ENCODE data around the gene OBSCN. TPM values are rescaled to one million over a fixed set of nuclear protein-coding genes. Genes with fewer than 3 reads are reported as not detected.

Gene OBSCN
- total and polyA plus RNA-seq, 11 donors = 155 to 524 (median 354) TPM

DNA sequence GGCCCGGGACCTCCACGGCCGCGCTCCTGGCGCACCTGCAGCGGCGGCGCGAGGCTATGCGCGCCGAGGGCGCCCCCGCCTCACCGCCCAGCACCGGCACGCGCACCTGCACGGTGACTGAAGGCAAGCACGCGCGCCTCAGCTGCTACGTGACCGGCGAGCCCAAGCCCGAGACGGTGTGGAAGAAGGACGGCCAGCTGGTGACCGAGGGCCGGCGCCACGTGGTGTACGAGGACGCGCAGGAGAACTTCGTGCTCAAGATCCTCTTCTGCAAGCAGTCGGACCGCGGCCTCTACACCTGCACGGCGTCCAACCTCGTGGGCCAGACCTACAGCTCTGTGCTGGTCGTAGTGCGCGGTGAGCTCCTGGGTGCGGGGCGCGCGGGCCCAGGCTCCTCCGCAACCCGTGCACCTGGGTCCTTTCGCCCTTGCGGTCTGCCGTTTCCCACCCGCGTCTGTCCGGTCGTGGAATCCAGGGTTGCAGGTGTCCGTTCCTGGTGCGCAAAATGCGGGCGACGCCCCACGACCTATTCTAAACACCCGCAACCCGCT lies 4.6 kb downstream of the OBSCN start:
- Histone ChIP-seq H3K27ac (peak overlapping the region in 4 of 12 donors; percentile 12 to 99 (median 28)), H3K4me3 (peak overlapping the region in 9 of 12 donors; percentile 39 to 62 (median 48)), H3K9me3 (no peaks in the 10 kb centered on the region), H3K4me1 (peaks cover 0 to 60% (median 21%) of the 10 kb centered on the region in 12 donors), H3K36me3 (peaks cover 0 to 40% (median 13%) of the 10 kb centered on the region in 9 donors), H3K27me3 (peaks cover 0 to 10% (median 0%) of the 10 kb centered on the region in 9 donors)
- 25 to 43% (median 35%) methylated on average over 19 to 66 of the region's 66 CpGs for WGBS, 4 donors
- TF ChIP-seq, protein P1, sequence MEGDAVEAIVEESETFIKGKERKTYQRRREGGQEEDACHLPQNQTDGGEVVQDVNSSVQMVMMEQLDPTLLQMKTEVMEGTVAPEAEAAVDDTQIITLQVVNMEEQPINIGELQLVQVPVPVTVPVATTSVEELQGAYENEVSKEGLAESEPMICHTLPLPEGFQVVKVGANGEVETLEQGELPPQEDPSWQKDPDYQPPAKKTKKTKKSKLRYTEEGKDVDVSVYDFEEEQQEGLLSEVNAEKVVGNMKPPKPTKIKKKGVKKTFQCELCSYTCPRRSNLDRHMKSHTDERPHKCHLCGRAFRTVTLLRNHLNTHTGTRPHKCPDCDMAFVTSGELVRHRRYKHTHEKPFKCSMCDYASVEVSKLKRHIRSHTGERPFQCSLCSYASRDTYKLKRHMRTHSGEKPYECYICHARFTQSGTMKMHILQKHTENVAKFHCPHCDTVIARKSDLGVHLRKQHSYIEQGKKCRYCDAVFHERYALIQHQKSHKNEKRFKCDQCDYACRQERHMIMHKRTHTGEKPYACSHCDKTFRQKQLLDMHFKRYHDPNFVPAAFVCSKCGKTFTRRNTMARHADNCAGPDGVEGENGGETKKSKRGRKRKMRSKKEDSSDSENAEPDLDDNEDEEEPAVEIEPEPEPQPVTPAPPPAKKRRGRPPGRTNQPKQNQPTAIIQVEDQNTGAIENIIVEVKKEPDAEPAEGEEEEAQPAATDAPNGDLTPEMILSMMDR (IDR thresholded peaks at IDR 0.05) = no peak
- TF ChIP-seq POLR2A (IDR thresholded peaks at IDR 0.05) = no peak
- intact Hi-C loops (cut with DNase I) = loop anchor here in 1 of 10 donors (10.0 kb wide), 1 partner anchor 242 kb away; a partner anchor contains a TSS
- ATAC-seq (no peak), DNase-seq (peak in 1 of 5 donors; percentile 58)

DNA sequence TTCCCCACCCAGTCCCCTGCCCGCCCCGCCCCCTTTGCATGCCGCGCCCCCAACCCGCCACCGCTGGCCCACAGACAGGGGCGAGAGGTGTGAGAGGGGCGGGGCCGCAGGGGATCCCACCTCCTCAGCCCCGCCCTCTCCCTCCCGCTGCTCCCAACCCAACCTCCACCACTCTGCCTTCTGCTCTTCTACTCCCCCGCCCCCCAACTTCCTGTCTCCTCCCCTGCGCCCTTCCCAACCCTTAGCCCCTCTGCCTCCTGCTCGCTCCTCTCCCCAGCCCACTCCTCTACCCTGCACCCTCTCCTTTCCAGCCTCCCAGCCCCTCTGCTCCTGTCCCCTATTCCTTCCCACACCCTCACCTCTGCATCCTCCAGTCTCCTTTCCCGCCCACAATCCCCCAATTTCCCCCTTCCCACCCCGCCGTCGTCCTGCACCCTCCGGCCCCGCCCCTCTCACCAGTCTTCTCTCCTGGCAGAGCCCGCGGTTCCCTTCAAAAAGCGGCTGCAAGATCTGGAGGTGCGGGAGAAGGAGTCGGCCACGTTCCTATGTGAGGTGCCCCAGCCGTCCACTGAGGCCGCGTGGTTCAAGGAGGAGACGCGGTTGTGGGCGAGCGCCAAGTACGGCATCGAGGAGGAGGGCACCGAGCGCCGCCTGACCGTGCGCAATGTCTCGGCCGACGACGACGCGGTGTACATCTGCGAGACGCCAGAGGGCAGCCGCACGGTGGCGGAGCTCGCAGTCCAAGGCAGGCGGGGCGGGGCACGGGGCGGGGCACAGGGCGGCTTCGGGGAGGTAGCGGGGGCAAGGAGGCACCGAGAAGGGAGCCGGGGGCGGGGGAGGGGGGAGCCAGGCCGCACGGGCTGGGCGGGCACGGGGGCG lies 5.4 kb downstream of the OBSCN start:
- H3K27me3 ChIP-seq = peaks cover 0 to 10% (median 0%) of the 10 kb centered on the region in 9 donors
- ATAC-seq (peak; percentile 43 to 68 (median 64)), DNase-seq (peak; percentile 81 to 93 (median 87))
- H3K9me3 ChIP-seq = no peaks in the 10 kb centered on the region
- WGBS, 4 donors = 5 to 8% (median 6%) methylated on average over 42 to 67 of the region's 67 CpGs
- no peak for TF ChIP-seq POLR2A (IDR thresholded peaks at IDR 0.05)
- TF ChIP-seq, protein P1 (IDR thresholded peaks at IDR 0.05) = peak in 11 of 12 donors; percentile 27 to 59 (median 46)
- H3K27ac ChIP-seq = peak overlapping the region in 6 of 12 donors; percentile 22 to 99 (median 54)
- peak overlapping the region in 11 of 12 donors; percentile 24 to 62 (median 47) for H3K4me3 ChIP-seq
- H3K4me1 ChIP-seq = peaks cover 0 to 58% (median 20%) of the 10 kb centered on the region in 12 donors
- H3K36me3 ChIP-seq = peaks cover 0 to 45% (median 21%) of the 10 kb centered on the region in 9 donors
- intact Hi-C loops (cut with DNase I) = loop anchor here in 1 of 10 donors (10.0 kb wide), 1 partner anchor 242 kb away; a partner anchor contains a TSS

DNA sequence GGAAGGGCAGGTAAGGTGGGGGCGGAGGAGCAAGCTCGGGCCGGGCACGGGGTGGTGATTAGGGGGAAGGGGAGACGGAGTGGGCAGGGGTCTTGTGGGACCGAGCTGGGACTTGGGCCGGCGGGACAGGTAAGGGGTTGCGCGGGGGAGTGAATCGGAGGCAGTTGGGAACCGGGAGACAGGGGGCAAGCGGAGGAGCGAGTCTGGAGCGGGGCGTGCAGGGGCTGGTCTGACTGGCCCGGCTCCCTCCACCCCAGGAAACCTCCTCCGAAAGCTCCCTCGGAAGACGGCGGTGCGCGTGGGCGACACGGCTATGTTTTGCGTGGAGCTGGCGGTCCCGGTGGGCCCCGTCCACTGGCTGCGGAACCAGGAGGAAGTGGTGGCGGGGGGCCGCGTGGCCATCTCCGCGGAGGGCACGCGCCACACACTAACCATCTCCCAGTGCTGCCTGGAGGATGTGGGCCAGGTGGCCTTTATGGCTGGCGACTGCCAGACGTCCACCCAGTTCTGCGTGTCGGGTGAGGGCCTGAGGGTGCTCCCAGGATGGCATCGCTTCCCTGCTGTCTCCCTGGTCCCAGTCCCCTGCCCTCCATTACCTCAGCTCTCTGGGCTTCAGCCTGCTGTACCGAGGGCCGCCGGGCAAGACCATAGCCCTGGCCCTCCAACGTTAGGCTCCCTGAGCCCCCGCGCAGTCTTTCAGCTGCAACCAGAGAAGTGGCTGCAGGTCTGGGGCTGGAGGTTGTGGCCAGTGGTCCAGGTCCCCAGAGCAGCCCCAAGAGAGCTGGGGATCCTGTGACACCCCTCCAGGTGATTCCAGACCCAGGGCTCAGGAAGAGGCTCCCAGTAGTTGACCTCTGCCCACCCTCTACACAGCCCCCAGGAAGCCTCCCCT lies 6.3 kb downstream of the OBSCN start:
- peaks cover 0 to 53% (median 29%) of the 10 kb centered on the region in 9 donors for H3K36me3 ChIP-seq
- 33 to 53% (median 49%) methylated on average over 24 to 48 of the region's 48 CpGs for WGBS, 4 donors
- TF ChIP-seq, protein P1 (IDR thresholded peaks at IDR 0.05) = no peak
- TF ChIP-seq POLR2A (IDR thresholded peaks at IDR 0.05) = no peak

More for the DNA sequence above, 6.3 kb downstream of the OBSCN start:
- DNase-seq (peak in 1 of 5 donors; percentile 59), ATAC-seq (no peak)
- intact Hi-C loops (cut with DNase I) = loop anchor here in 1 of 10 donors (10.0 kb wide), 1 partner anchor 241 kb away; a partner anchor contains a TSS
- Histone ChIP-seq H3K4me1 (peaks cover 0 to 67% (median 20%) of the 10 kb centered on the region in 12 donors), H3K27me3 (peaks cover 0 to 10% (median 0%) of the 10 kb centered on the region in 9 donors), H3K4me3 (peak overlapping the region in 9 of 12 donors; percentile 40 to 62 (median 48)), H3K27ac (peak overlapping the region in 5 of 12 donors; percentile 1 to 99 (median 43)), H3K9me3 (no peaks in the 10 kb centered on the region)

All from heart left ventricle (tissue), 16 donors.